ENCODE results near the gene SRGAP1.

DNA sequence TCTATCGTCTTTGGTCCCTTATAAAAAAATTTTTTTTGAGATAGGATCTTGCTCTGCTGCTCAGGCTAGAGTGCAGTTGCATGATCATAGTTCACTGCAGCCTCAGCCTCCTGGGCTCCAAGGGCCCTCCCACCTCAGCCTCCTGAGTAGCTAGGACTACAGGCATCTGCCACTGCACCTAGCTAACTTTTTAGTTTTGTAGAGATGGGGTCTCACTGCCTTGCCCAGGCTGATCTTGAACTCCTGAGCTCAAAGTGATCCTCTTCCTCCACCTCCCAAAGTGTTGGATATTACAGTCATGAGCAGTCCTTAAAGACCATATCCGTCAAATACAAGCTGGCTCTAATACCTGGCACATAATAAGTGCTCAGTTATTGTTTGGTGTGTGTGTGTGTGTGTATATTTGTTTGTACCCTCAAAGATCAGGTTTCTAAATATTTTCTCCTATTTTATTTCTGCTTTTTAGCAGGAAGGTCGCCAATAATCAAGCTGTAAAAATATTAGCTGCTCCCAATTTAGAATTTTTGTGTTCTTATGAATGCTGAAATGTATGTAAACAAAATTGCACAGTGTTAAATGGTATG lies 30.5 kb downstream of the SRGAP1 start:
- TF ChIP-seq, protein P1, sequence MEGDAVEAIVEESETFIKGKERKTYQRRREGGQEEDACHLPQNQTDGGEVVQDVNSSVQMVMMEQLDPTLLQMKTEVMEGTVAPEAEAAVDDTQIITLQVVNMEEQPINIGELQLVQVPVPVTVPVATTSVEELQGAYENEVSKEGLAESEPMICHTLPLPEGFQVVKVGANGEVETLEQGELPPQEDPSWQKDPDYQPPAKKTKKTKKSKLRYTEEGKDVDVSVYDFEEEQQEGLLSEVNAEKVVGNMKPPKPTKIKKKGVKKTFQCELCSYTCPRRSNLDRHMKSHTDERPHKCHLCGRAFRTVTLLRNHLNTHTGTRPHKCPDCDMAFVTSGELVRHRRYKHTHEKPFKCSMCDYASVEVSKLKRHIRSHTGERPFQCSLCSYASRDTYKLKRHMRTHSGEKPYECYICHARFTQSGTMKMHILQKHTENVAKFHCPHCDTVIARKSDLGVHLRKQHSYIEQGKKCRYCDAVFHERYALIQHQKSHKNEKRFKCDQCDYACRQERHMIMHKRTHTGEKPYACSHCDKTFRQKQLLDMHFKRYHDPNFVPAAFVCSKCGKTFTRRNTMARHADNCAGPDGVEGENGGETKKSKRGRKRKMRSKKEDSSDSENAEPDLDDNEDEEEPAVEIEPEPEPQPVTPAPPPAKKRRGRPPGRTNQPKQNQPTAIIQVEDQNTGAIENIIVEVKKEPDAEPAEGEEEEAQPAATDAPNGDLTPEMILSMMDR (IDR thresholded peaks at IDR 0.05), result no peak
- TF ChIP-seq POLR2AphosphoS5 (IDR thresholded peaks at IDR 0.05), result no peak

All from upper lobe of left lung (tissue), 4 donors.